ENCODE results near the gene XIRP1.

XIRP1 gene

DNA sequence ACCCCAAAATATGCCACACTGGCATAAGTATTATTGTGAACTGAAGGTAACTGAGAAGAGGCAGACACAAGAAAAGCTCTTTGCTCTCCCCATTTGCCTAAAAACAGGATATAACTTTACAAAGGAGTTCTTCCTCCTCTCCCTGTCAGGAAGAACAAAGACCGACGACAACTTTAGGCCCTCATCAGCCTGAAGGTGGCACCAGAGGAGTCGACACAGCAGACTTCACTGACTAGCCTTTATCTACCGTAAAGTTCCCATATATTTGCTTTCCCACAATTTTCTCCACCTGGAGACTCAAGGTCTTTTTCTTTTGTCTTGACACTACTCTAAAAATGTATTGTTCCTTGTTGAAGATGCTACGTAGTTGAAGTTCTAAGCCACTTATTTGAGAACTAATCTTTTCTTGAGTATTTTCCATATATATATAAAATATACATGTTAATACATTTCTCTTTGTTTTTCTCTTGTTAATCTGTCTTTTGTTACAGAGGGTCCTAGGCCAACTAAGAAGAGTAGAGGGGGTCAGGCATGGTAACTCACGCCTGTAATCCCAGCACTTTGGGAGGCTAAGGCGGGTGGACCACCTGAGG is 16.2 kb upstream of the XIRP1 start:
- DNase-seq (ENCODE audit: low read depth): peak; percentile 65

DNA sequence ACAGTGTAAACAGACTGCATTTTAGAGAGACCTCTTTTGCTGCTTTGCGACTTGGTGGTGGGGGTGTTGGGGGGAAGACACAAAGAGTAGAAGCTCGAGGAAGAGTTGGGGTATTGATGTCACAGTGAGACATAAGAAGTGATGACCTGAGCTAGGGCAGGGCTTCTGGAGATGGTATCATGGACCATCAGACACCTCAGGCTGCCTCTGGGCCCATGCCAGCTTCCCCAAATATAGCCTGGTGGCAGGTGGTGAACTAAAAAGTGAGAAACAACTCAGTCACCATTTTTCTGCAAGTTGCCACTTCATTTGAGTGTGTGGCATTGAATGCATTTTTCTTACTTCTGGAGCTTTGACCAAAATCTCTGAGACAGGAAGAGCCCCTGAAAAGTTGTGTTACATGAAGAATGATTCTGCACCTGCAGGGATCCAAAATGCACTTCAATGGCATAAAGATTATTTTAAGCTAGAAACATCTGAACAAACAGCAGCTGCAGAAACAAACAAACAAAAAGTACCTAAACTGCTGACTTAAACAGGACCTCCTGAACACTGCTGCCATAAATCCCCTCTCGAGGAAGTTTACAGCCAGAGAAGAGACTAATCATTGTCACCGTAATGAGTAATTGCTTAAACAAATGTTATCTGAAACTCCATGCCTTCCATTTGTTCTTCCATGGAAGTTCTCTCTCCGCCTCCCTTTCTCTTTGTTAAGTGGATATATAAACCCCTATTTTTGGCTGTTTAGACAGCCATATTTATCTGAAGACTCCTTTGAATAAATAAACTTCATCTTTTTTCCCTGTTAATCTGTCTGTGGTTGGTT is 15.2 kb upstream of the XIRP1 start:
- no peak for DNase-seq (ENCODE audit: low read depth)

DNA sequence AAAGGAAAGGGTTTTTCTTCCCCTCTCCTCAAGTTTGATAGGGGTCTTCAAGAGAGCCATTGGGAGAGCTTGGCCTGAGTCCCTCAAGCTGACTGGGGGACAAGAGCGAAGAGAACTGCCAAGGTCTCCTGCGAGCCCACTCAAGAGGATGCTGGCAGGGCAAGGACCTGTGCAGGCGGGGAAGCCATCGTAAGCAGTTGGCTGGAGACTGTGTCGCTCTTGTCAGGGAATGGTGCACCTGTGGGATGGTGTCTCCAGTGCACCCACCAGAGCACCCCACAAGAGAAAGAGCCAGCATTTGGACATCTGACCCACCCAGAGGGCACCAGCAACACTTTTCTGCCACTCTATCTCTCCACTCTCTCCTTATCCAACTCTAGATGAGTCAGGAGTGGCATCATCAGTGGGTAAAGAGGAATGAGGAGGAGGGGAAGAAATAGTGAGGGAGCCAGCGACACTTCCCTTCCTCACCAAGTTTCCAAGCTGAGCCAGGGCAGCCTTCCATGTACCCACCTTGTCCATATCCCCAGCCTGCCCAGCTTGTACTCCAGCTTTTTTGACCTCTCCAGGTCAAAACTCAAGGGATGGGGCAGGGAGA is 13.6 kb upstream of the XIRP1 start:
- DNase-seq (ENCODE audit: low read depth): no peak

DNA sequence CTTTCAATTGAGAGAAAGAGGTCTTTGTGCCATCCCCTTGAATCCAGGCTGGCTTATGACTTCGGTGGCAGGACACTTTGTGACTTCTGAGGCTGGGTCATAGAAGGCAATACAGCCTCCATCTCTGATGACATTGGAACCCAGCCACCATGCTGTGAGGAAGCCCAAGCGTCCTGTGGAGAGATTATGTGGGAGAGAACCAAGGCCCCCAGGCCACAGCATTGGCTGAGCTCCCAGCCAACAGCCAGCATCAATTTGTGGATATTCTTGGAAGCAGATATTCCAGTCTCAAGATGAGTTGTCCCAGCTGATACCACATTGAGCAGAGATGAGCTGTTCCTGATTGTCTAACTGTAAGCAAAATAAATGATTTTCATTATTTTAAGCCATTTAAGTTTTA is 12.7 kb upstream of the XIRP1 start:
- DNase-seq (ENCODE audit: low read depth): no peak

DNA sequence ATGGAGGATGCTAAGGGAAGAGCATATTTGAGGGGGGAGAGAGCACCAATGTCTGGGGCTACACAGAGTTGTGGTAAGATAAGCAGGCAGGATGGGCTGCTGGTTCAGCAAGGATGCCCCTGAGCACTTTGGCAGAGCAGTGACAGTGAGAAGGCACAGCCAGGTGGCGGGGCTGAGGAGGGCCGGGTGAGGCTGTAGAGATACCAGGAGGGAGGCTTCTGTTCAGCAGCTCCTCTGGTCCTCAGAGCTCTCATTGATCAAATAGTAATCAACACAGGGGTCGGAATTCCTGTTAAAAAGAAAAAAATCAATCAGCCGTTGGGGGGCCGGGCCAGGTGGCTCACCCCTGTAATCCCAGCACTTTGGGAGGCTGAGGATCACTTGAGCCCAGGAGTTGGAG is 11.5 kb upstream of the XIRP1 start:
- DNase-seq (ENCODE audit: low read depth): no peak

GRCh38 chr3:39203402-39203801 is 11.0 kb upstream of the XIRP1 start:
- DNase-seq (ENCODE audit: low read depth): no peak

DNA sequence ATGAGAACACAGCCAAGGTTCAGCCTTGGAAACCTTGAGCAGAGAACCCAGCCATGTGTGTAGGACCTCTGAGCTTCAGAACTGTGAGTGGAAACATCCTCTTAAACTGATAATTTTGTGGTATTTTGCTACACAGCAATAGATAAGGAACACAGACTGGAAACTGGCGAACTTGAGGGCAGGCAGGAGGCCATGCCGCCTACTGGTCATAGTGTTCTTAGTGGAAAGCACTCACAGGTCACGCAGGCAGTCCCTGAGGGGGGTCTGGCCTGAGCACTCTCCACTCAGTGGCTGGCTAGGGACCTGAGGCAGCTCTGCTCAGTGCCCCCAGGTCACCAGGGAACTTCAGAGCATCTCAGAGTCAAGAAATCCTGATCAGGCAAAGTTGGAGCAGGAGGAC is 9.7 kb upstream of the XIRP1 start:
- peak; percentile 14 for DNase-seq (ENCODE audit: low read depth)

DNA sequence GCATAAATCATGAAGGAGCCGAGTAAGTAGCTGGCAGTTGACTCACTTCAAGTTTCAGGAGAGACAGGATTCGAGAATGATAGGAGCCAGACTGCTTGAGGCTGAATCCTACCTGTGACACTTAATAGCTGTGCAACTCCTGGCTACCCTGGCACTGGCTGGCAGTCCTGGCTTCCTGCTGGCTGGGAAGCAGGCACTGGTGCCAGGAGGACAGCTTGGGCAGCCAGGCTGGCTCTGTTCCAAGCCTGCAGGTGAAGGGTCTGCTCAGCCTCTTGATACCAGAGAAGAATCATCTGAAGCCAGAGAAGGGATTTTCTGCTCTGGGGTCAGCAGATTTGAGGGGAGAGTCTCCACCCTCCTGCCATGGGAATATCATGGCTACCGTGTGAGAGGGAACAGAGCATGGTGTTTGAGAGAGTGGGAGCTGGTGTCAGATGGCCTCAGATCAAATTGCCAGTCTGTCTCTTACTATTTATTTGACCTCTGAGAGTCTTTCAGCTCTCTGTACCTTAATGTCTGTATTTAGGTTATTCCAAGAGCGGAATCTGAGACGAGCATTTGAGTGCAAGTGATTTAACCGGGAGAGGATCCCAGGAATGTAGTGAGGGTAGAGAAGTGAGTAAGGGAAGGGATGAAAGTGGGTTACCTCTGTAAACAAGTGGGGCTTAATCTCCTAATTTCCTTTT is 4.4 kb upstream of the XIRP1 start:
- DNase-seq (ENCODE audit: low read depth): no peak

DNA sequence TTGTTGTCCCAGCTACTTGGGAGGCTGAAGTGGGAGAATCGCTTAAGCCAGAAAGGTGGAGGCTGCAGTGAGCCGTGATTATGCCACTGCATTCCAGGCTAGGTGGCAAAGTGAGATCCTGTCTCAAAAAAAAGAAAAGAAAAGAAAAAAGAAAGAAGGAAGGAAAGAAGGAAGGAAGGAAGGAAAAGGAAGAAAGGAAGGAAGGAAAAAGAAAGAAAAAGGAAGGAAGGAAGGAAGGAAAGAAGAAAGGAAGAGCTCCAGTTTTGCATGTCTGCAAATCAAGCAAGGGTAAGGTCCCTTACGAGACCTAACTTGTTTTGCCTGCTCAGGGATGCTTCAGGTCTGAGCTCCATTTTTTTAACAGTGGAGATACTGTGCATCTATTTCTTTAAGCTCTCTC is 3.6 kb upstream of the XIRP1 start:
- DNase-seq (ENCODE audit: low read depth): no peak

DNA sequence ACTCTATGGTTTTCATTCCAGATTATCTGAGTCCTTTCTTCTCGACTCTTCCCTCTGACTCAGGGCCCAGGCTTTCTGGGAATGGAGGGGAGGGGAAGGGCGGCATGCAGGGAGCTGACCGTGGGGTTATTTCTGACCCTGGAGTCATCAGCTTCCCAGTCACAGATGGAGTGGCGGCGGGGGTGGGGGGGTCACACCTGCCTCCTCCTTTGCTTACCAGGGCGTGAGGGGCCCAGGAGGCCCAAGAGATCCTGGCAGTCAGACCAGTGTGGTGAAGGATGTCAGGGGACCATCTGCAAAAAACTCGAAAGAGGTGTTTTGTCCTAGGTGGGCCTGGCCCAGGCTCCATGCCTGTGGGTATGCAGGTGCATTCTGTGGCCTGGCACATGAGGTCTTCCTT is 996 bp upstream of the XIRP1 start:
- peak; percentile 52 for DNase-seq (ENCODE audit: low read depth)

- no peak for DNase-seq (ENCODE audit: low read depth)
Observed at GRCh38 chr3:39191773-39192172, 622 bp downstream of the XIRP1 start.

GRCh38 chr3:39191111-39191510 is 1.3 kb downstream of the XIRP1 start:
- no peak for DNase-seq (ENCODE audit: low read depth)

DNA sequence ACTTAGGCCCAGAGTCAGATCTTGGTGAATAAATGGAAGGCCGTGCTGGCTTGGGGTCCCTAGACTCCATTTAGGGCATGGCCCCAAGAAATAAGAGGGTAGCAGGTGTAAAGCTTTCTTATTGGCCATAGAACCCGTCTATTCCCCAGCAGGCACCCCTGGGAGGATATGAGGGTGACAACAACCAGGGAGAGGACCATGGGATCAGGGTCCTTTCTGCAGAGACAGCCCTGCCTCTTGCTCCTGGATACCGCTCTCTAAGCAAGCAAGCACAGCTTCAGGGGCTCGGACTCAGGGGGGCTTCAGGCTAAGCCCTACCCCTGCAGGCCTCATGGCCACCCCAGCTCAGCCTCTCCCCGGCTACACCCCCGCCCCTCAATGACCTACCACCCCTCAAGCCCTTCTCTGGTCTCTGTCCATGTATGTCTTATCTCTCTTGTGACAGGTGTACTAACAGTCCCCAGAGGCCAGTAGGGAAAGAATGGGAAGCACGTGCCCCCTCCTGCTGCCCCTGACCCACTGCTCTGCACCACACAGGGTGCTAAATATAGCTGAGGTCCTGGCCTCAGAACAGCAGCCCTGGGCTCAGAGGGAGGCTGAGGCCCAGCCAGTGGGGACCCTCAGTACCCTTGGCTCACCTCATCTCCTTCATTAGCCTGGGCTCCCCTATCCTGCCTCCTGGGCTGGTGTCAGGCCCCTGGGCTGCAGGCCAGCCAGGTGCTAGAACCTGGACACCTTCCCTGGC is 1.9 kb downstream of the XIRP1 start:
- DNase-seq (ENCODE audit: low read depth): no peak

- DNase-seq (ENCODE audit: low read depth): peak; percentile 75
Observed at GRCh38 chr3:39189959-39190269, 2.5 kb downstream of the XIRP1 start.

DNA sequence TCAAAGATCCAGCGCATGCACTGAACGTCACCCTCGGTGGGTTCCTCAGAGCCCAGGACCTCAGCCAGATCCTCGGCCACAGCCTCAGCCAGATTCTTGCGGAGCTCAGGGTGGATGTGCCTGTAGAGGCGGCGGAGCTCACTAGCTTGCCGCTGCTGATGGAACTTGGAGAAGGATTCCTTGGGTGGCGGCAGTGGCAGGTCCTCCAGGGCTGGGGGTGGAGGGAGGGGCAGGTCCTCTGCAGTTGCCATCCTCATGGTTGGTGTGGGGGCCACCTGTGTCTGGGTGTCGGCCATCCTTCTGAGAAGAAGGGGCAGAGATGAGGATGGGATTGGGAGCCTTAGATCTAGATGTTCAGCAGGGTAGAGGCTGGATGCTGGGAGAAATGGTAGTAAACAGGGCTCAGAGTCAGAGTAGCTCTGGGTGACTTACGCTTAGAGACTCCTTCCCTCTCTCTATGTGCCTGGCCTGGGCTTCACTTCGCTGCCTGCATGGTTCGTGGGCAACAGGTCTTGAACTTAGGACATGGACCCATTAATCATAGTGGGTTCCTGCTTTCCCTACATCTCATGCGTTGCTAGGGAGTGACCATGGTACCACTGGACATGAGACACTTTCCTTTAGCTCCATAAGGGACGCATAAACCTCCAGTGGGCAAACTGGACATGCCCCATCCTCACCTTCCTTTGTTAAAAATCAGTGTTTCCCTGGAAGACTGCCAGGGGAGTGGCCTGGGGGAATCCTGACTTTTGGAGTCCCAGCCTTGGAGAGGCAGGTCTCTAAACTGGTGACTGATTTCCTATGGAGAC is 3.0 kb downstream of the XIRP1 start:
- no peak for DNase-seq (ENCODE audit: low read depth)

DNA sequence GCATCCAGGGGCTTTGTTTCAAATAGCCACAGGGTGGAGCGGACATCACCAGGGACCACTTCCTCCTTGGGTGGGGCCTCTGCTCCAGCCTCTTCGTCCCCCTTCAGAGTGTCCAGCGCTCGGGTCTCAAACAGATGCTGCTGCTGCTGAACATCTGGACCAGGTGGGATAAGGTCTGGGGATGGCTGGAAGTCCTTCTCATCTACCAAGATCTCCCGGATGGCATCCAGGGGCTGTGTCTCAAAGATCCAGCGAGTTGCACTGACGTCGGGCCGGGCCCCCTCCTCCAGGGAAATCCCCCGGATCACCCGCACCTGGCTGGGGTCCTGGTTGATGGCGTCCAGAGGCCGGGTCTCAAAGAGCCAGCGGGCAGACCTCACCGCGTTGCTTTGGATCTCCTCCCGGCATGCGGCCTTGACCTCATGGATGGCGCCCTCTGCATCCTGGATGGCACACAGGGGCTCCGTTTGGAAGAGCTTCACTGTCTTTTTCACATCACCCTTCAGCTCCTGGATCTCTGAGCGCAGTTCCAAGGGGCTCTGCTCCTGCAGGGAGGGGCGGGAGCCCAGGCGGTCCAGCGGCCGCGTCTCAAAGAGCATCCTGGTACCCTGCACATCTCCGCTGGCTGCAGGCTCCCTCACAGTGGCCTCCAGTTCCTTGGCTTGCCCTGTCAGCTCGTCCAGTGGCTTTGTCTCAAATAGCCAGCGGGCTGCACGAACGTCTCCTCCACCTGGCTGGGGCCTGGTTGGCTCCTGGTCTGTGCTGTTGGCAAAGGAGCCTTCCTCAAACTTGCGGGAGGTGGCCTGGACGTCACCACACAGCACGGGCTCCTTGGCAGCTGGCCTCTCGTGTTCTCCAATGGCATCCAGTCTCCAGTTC is 3.9 kb downstream of the XIRP1 start:
- no peak for DNase-seq (ENCODE audit: low read depth)

DNA sequence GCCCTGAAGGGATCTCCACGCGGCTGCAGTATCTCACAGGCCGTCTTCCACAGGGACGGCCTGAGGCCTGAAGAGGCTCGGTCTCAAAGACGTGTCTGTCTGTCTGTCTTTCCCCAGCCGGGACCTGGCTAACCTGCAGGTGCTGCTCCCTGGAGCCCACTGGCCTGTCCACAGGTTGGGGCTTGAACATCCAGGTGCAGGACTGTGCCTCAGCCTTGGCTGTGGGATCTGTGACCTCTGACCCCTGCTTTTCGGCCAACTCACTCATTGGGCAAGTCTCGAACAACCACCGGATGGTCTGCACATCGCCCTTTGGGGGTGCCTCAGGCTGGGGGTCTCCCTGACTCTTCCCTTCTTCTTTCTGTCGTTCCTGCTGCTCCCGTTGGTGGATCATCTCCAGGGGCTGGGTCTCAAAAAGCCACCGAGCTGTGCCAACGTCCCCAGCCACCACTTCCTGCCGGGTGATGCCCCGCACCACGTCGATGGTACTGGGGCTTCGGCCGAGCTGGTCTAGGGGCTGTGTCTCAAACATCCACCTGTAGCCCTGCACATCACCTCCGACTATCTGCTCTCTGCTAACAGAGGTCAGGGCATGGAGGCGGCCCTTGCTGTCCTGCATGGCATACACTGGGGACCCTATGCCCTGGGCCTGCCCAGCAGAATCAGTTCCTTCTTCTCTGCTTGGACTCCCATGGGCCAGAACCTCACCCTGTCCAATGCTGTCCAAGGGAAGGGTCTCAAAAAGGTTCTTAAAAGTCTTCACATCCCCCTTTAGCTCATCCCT is 4.8 kb downstream of the XIRP1 start:
- no peak for DNase-seq (ENCODE audit: low read depth)

GRCh38 chr3:39186692-39187151 is 5.7 kb downstream of the XIRP1 start:
- no peak for DNase-seq (ENCODE audit: low read depth)

GRCh38 chr3:39185959-39186691 is 6.3 kb downstream of the XIRP1 start:
- DNase-seq (ENCODE audit: low read depth): no peak
